Thyroid gland (tissue), 4 donors: ENCODE measurements around the gene KRTAP3-2.

Source experiments
- CTCF ChIP-seq, 6 experiments: fragments of 200-600 bp in 3 of 6; fragments of 450-650 bp in 3 of 6; sonication (generic) in 3 of 6; IDR thresholded peaks; one replicate each; pipeline ENCODE4 v1.5.1; 2016 to 2019; ENCODE audit warnings: antibody characterized with exemption in 6 of 6, mild to moderate bottlenecking in 2 of 6, inconsistent platforms in 1 of 6, moderate library complexity in 1 of 6
- POLR2A ChIP-seq, 2 donors: fragments of 450-650 bp; IDR thresholded peaks; one replicate each; pipeline ENCODE4 v1.6.1; 2017; ENCODE audit warnings: antibody characterized with exemption in 2 of 2, mild to moderate bottlenecking in 2 of 2, moderate library complexity in 1 of 2

GRCh38 chr17:40992666-40993065 is 7.0 kb downstream of the KRTAP3-2 start:
- TF ChIP-seq CTCF (IDR thresholded peaks at IDR 0.05) (no peak), POLR2A (IDR thresholded peaks at IDR 0.05) (no peak)
